Activated naive CD4-positive, alpha-beta T cell treated with anti-CD3 and anti-CD28 coated beads, Interleukin-2, amount 10 ng/mL, durations not matched to agents 7 days and 5 days (primary cell): Measurements from ENCODE around the gene SPOCK3.

Experiments used
- CTCF ChIA-PET: fragments of 350-600 bp; sonication (Branson Sonifier 250); formaldehyde crosslinking; loops from one replicate; lab custom pipeline; 2021; ENCODE audit warnings: antibody characterized with exemption; lab: Charles Lee
- DNase-seq: peaks from one replicate; pipeline ENCODE4 v3.0.0-alpha.2; 2020
- H3K27ac Mint-ChIP-seq: one replicate; pipeline ENCODE4 v1.8.0; 2021; ENCODE audit warnings: mild to moderate bottlenecking, moderate library complexity, mixed read lengths
- H3K27me3 Mint-ChIP-seq: one replicate; pipeline ENCODE4 v1.8.0; 2021; ENCODE audit warnings: mild to moderate bottlenecking, mixed read lengths
- H3K36me3 Mint-ChIP-seq: one replicate; pipeline ENCODE4 v1.8.0; 2021; ENCODE audit warnings: mixed read lengths
- H3K4me1 Mint-ChIP-seq: one replicate; pipeline ENCODE4 v1.8.0; 2021; ENCODE audit warnings: mixed read lengths
- H3K4me3 Mint-ChIP-seq: one replicate; pipeline ENCODE4 v1.8.0; 2021; ENCODE audit warnings: mild to moderate bottlenecking, moderate library complexity, mixed read lengths
- H3K9me3 Mint-ChIP-seq: one replicate; pipeline ENCODE4 v1.8.0; 2021; ENCODE audit warnings: mixed read lengths

The SPOCK3 gene

GRCh38 chr4:167216783-167217182, 17.5 kb downstream of the SPOCK3 start:
- Mint-ChIP-seq H3K4me3 (no peak overlapping the region), H3K9me3 (no peaks in the 10 kb centered on the region), H3K36me3 (no peaks in the 10 kb centered on the region), H3K27me3 (no peaks in the 10 kb centered on the region), H3K4me1 (no peaks in the 10 kb centered on the region), H3K27ac (no peak overlapping the region)
- CTCF ChIA-PET = no interaction called here
- DNase-seq = no peak

GRCh38 chr4:167210166-167210565, 24.1 kb downstream of the SPOCK3 start:
- Mint-ChIP-seq H3K4me1 (no peaks in the 10 kb centered on the region), H3K27me3 (no peaks in the 10 kb centered on the region), H3K4me3 (no peak overlapping the region), H3K9me3 (no peaks in the 10 kb centered on the region), H3K36me3 (no peaks in the 10 kb centered on the region), H3K27ac (no peak overlapping the region)
- CTCF ChIA-PET = no interaction called here
- no peak for DNase-seq

GRCh38 chr4:167196344-167197012, 37.8 kb downstream of the SPOCK3 start:
- Mint-ChIP-seq H3K27me3 (no peaks in the 10 kb centered on the region), H3K4me3 (no peak overlapping the region), H3K4me1 (no peaks in the 10 kb centered on the region), H3K27ac (no peak overlapping the region), H3K9me3 (no peaks in the 10 kb centered on the region), H3K36me3 (no peaks in the 10 kb centered on the region)
- CTCF ChIA-PET = no interaction called here
- no peak for DNase-seq

GRCh38 chr4:167190379-167190778, 43.9 kb downstream of the SPOCK3 start:
- no peaks in the 10 kb centered on the region for H3K27me3 Mint-ChIP-seq
- CTCF ChIA-PET = no interaction called here
- H3K27ac Mint-ChIP-seq = no peak overlapping the region
- no peaks in the 10 kb centered on the region for H3K36me3 Mint-ChIP-seq
- no peak overlapping the region for H3K4me3 Mint-ChIP-seq
- no peaks in the 10 kb centered on the region for H3K4me1 Mint-ChIP-seq
- H3K9me3 Mint-ChIP-seq = no peaks in the 10 kb centered on the region
- no peak for DNase-seq

GRCh38 chr4:167185465-167185864, 48.8 kb downstream of the SPOCK3 start:
- H3K4me3 Mint-ChIP-seq = no peak overlapping the region
- no peaks in the 10 kb centered on the region for H3K4me1 Mint-ChIP-seq
- H3K27ac Mint-ChIP-seq = no peak overlapping the region
- no peaks in the 10 kb centered on the region for H3K9me3 Mint-ChIP-seq
- CTCF ChIA-PET = no interaction called here
- H3K27me3 Mint-ChIP-seq = no peaks in the 10 kb centered on the region
- no peak for DNase-seq
- no peaks in the 10 kb centered on the region for H3K36me3 Mint-ChIP-seq

GRCh38 chr4:167183036-167183435, 51.3 kb downstream of the SPOCK3 start:
- Mint-ChIP-seq H3K4me3 (no peak overlapping the region), H3K27ac (no peak overlapping the region), H3K9me3 (no peaks in the 10 kb centered on the region), H3K27me3 (no peaks in the 10 kb centered on the region), H3K4me1 (no peaks in the 10 kb centered on the region), H3K36me3 (no peaks in the 10 kb centered on the region)
- DNase-seq = no peak
- CTCF ChIA-PET = no interaction called here

- no peak for DNase-seq
- Mint-ChIP-seq H3K36me3 (no peaks in the 10 kb centered on the region), H3K9me3 (no peaks in the 10 kb centered on the region), H3K27ac (no peak overlapping the region), H3K4me3 (no peak overlapping the region), H3K27me3 (no peaks in the 10 kb centered on the region), H3K4me1 (no peaks in the 10 kb centered on the region)
- CTCF ChIA-PET = no interaction called here
Measured at GRCh38 chr4:167177925-167178324, 56.4 kb downstream of the SPOCK3 start.

- no peaks in the 10 kb centered on the region for H3K9me3 Mint-ChIP-seq
- no peaks in the 10 kb centered on the region for H3K36me3 Mint-ChIP-seq
- H3K27ac Mint-ChIP-seq = no peak overlapping the region
- no peak overlapping the region for H3K4me3 Mint-ChIP-seq
- H3K27me3 Mint-ChIP-seq = no peaks in the 10 kb centered on the region
- no peaks in the 10 kb centered on the region for H3K4me1 Mint-ChIP-seq
- DNase-seq = no peak
- CTCF ChIA-PET = no interaction called here
Measured at GRCh38 chr4:167176723-167177367, 57.4 kb downstream of the SPOCK3 start.

- Mint-ChIP-seq H3K9me3 (peaks cover 5% of the 10 kb centered on the region), H3K27me3 (no peaks in the 10 kb centered on the region), H3K27ac (no peak overlapping the region), H3K36me3 (no peaks in the 10 kb centered on the region), H3K4me3 (no peak overlapping the region), H3K4me1 (no peaks in the 10 kb centered on the region)
- no peak for DNase-seq
- CTCF ChIA-PET = no interaction called here
Measured at GRCh38 chr4:167171928-167172327, 62.4 kb downstream of the SPOCK3 start.

GRCh38 chr4:167168611-167169010, 65.7 kb downstream of the SPOCK3 start:
- DNase-seq = no peak
- H3K4me3 Mint-ChIP-seq = no peak overlapping the region
- peaks cover 5% of the 10 kb centered on the region for H3K9me3 Mint-ChIP-seq
- no peaks in the 10 kb centered on the region for H3K4me1 Mint-ChIP-seq
- H3K36me3 Mint-ChIP-seq = no peaks in the 10 kb centered on the region
- no peak overlapping the region for H3K27ac Mint-ChIP-seq
- CTCF ChIA-PET = no interaction called here
- no peaks in the 10 kb centered on the region for H3K27me3 Mint-ChIP-seq

GRCh38 chr4:167150587-167150986, 83.7 kb downstream of the SPOCK3 start:
- Mint-ChIP-seq H3K4me3 (no peak overlapping the region), H3K9me3 (peaks cover 2% of the 10 kb centered on the region), H3K27ac (no peak overlapping the region), H3K27me3 (no peaks in the 10 kb centered on the region), H3K4me1 (no peaks in the 10 kb centered on the region), H3K36me3 (no peaks in the 10 kb centered on the region)
- CTCF ChIA-PET = no interaction called here
- no peak for DNase-seq

GRCh38 chr4:167144605-167145004, 89.7 kb downstream of the SPOCK3 start:
- no peak overlapping the region for H3K27ac Mint-ChIP-seq
- H3K4me3 Mint-ChIP-seq = no peak overlapping the region
- H3K4me1 Mint-ChIP-seq = no peaks in the 10 kb centered on the region
- no peaks in the 10 kb centered on the region for H3K27me3 Mint-ChIP-seq
- peaks cover 4% of the 10 kb centered on the region for H3K9me3 Mint-ChIP-seq
- CTCF ChIA-PET = no interaction called here
- no peak for DNase-seq
- H3K36me3 Mint-ChIP-seq = no peaks in the 10 kb centered on the region

- CTCF ChIA-PET = no interaction called here
- Mint-ChIP-seq H3K27me3 (no peaks in the 10 kb centered on the region), H3K36me3 (no peaks in the 10 kb centered on the region), H3K27ac (no peak overlapping the region), H3K9me3 (peaks cover 4% of the 10 kb centered on the region), H3K4me3 (no peak overlapping the region), H3K4me1 (no peaks in the 10 kb centered on the region)
- no peak for DNase-seq
Measured at GRCh38 chr4:167143018-167143417, 91.3 kb downstream of the SPOCK3 start.

GRCh38 chr4:167136270-167136669, 98.0 kb downstream of the SPOCK3 start:
- Mint-ChIP-seq H3K27me3 (no peaks in the 10 kb centered on the region), H3K9me3 (no peaks in the 10 kb centered on the region), H3K27ac (no peak overlapping the region), H3K36me3 (no peaks in the 10 kb centered on the region), H3K4me1 (no peaks in the 10 kb centered on the region), H3K4me3 (no peak overlapping the region)
- no peak for DNase-seq
- CTCF ChIA-PET = no interaction called here

GRCh38 chr4:167129146-167129545, 105.1 kb downstream of the SPOCK3 start:
- no peak overlapping the region for H3K4me3 Mint-ChIP-seq
- peaks cover 8% of the 10 kb centered on the region for H3K9me3 Mint-ChIP-seq
- no peak for DNase-seq
- CTCF ChIA-PET = no interaction called here
- H3K27me3 Mint-ChIP-seq = no peaks in the 10 kb centered on the region
- no peak overlapping the region for H3K27ac Mint-ChIP-seq
- H3K4me1 Mint-ChIP-seq = no peaks in the 10 kb centered on the region
- no peaks in the 10 kb centered on the region for H3K36me3 Mint-ChIP-seq
